HG03521 (cell line): Measurements from ENCODE around the gene ART3.

Experiments used
- ATAC-seq: cut with Tn5 transposase; IDR thresholded peaks from one replicate; pipeline ENCODE4 v1.9.1; 2021; ENCODE audit warnings: mild to moderate bottlenecking, moderate library complexity; ENCODE audit not compliant: unreplicated experiment

ART3 gene

GRCh38 chr4:76067652-76068286 is 6.7 kb upstream of the ART3 start:
- ATAC-seq, result peak; percentile 71

DNA sequence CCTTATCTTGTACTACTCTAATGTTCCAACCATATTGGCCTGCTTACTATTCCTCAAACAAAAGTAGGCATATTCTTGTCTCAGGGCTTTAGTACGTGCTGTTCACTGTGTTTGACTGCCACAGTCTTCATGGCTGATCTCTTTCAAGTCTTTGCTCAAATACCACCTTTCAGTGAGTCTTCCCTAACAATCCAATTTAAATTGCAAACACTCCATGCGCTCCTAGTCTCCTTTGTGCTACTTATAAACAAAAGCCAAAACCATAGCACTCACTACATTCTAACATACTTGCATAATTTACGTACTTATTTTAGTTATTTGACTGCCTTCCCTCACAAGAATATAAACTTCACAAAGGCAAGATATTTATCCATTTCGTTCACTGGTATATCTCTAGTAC is 1.7 kb upstream of the ART3 start:
- ATAC-seq, result no peak

DNA sequence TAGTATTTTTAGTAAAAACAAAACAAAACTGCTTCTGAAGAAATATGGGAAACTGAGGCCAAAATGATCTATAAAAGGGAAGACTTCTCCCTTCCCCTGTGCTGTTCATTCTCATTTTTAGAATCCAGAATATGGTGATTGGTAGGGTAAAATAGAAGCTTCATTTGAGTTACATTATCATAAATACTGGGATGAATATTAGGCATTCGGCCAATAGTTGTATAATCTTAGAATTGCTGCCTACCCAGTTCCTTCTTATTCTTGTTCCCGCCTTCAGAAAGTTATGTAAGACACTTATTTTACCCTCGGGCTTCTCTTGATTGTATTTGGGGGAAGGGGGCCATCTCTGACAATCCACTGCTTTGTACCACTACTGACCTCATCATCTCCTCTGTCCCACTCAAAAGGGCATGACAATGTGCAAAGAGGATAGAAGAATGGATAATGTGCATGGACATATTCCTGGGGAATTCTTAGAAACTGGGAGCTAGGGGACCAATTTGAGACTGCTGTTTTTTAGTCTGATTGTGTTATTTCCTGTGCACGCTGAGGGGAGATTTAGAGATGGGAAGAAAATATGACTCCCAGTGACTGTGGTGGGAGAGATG is 588 bp downstream of the ART3 start:
- no peak for ATAC-seq

DNA sequence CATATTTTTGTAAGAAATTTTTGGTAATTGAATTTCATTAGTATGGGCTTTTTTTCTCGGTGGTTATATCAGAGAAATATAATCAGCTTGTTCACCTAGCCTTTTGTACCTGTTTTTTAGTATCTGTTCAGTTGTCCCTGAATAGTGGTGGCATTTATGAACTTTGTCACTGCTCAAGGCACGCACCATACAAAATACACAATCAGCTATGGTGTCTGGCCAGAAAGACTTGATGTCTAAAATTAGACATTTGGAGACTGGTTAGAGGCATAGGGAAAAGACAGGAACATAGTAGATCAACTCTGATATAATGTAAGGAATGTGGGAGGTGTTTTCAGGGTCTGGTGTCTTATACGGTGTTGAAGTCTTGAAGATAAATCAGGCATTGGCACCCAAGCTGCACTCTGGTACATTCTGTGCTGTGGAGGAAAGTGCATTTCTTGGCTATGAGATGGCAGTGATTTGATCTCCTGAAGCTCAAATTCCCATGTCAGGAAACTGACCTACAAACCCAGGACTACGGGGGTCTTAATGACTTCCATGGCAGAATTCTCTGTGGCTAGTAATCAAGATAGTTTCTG is 3.6 kb downstream of the ART3 start:
- ATAC-seq, result no peak

- no peak for ATAC-seq
Measured at GRCh38 chr4:76083386-76083988, 9.0 kb downstream of the ART3 start.

GRCh38 chr4:76084542-76084941 is 10.0 kb downstream of the ART3 start:
- no peak for ATAC-seq

DNA sequence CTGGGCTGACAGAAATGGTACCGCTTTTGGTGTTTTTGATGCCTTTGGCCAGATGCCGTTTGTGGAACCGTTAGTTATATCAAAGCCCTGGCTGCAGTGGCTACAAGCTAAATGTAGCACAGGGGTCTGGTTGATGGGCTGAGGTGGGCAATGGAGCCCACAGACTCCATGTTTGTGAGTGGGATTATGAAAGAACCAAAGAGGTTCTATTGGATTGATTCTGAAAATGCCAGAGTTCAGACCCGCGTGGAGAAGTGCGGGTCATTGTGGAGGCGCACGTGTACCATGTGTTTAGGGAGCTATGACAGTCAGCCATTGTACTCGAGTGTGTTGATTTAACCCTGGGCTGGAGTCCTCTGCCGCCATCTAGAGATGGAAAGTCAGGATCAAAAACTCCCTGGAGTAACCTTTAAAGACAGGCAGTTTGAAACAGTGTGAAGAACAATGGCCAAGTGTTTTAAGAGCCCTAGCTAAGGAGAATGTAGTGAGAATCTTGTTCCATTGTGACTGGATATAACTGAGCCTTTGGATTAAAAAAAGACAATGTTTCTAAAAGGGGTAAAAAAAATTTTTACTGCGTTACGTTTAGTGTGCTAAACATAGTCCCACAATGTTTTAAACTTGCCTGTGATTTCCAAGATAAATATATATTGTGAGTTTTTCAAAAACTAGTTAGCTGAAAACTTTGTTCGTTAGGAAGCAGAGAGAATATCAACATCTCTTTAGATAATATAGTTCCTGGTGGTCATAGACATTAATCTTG is 12.7 kb downstream of the ART3 start:
- ATAC-seq, result no peak

- no peak for ATAC-seq
Measured at GRCh38 chr4:76088719-76089118, 14.2 kb downstream of the ART3 start.

DNA sequence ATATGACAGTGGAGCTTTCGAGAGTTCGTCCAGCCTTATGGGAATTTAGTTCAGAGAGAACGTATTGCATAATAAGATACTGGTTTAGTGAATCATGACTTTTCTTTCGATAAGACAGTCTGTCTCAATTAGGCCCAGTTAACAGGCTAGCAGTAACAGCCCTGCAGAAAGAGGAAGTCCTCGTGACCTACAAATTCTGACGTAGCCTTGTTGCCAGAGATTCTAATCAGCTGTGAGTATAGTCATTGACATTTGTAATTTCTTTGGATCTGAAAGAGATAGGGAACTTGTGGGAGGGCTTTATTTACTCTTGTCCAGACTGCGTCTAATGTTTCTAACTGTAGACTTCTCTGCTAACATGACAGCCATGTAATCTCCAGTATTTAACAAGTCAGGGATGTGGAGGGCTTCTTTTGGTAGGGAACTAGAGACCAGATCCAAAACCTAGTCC is 15.8 kb downstream of the ART3 start:
- no peak for ATAC-seq

GRCh38 chr4:76091052-76091451 is 16.5 kb downstream of the ART3 start:
- no peak for ATAC-seq

DNA sequence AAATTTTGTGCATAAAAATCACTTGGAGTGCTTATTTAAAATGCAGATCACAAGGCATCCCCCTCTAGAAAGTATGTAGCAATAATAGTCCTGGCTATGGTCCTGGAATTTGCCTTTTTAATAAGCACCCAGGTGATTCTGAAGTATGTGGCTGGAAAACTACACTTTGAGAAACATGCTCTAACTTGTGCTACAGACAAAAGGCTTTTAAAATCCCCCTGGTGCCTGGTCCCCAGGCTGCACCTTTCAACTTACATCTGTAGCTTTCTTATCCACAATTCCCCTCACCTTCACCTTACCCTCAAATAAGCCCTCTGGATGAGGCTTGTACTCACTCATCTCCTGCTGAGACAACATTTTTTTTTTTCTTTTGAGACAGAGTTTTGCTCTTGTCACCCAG is 21.1 kb downstream of the ART3 start:
- ATAC-seq, result no peak

DNA sequence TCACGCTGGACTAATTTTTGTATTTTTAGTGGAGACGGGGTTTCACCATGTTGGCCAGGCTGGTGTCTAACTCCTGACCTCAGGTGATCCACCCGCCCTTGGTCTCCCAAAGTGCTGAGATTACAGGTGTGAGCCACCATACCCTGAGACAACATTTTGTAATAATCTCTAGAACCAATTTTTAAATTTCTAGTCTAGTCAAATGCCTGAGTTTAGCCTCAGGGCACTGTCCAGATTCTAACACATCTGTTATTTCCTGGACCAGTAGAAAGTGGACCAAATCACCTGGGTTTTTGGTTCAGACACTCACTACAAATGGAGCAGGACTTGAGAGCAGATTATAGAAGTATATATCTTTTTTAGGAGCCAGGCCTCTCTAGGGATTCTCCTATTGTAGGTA is 21.6 kb downstream of the ART3 start:
- no peak for ATAC-seq

DNA sequence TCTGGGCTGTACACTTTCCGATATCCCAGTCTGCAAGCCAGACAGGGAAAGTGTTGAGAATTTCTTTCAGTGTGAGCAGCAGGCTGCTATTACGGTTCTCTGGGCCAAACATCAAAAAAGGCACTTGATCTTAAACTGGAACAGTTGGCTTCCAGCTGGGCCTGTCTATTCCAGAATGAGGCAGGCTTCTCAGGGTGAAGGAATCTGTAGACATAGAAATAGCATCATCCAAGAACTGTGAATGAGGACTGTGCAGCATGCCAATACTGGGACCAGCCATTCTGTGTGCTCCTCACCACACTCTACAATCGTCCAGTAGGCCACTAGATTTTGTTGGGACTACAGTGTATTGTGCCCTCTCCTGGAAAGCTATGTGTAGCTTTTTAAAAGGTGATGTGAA is 31.1 kb downstream of the ART3 start:
- ATAC-seq, result no peak

- no peak for ATAC-seq
Measured at GRCh38 chr4:76106442-76106841, 31.9 kb downstream of the ART3 start.

DNA sequence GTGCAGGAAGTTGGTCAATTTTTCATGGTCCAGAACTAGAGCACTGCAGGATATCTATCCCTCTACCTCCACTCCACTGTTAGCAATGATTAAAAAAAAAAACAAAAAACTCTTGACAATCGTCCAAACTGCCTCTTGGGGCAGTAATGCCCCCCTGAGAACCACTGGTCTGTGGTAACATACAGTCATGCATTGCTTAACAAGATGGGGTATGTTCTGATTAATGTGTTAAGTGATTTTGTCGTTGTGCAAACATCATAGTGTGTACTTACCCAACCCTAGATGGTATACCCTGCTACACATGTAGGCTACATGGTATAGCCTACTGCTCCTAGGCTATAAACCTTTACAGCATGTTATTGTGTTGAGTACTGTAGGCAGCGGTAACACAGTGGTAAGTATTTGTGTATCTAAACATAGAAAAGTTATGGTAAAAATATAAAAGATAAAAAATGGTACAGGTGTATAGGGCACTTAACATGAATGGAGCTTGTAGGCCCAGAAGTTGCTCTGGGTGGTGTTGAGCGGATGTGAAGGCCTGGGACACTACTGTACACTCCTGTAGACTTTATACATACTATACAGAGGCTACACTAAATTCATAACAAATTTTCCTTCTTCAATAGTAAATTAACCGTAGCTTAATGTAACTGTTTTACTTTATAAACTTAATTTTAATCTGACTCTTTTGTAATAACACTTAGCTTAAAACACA is 34.1 kb downstream of the ART3 start:
- no peak for ATAC-seq

GRCh38 chr4:76116821-76117220 is 42.3 kb downstream of the ART3 start:
- ATAC-seq, result no peak

GRCh38 chr4:76117536-76117935 is 43.0 kb downstream of the ART3 start:
- no peak for ATAC-seq

- ATAC-seq, result no peak
Measured at GRCh38 chr4:76120199-76120598, 45.7 kb downstream of the ART3 start.

DNA sequence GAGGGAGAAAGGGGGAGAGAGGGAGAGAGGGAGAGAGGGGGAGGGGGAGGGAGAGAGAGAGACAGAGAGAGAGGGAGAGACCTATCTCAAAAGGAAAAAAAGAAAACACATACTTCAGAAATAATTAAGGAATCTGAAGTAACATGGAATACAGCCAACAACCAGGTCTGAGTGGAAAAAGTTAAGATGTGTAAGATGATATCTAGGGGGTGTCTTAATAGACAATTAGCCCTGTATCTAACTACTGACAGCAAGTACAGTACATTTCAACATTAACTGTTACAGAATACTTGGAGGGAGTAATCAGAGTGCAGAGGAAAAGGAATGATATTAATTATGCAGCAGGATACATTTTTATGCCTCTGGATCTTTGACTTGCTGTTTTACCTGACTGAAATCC is 51.3 kb downstream of the ART3 start:
- no peak for ATAC-seq

- no peak for ATAC-seq
Measured at GRCh38 chr4:76127754-76128153, 53.2 kb downstream of the ART3 start.

GRCh38 chr4:76141241-76141640 is 66.7 kb downstream of the ART3 start:
- no peak for ATAC-seq
